Astrocyte (in vitro differentiated cells and primary cell): ENCODE results near the gene GPR141.

ENCODE experiments used
- EZH2 ChIP-seq: IDR thresholded peaks from 2 replicates; pipeline ENCODE4 v1.6.1; 2012; ENCODE audit warnings: mild to moderate bottlenecking, low read length, inconsistent platforms; ENCODE audit not compliant: insufficient read depth
- TF ChIP-seq, protein P1 (sequence below): IDR thresholded peaks from 2 replicates; pipeline ENCODE4 v1.5.1; 2011; ENCODE audit warnings: low read depth, mild to moderate bottlenecking, inconsistent platforms, low read length, moderate library complexity; ENCODE audit not compliant: insufficient read depth

DNA sequence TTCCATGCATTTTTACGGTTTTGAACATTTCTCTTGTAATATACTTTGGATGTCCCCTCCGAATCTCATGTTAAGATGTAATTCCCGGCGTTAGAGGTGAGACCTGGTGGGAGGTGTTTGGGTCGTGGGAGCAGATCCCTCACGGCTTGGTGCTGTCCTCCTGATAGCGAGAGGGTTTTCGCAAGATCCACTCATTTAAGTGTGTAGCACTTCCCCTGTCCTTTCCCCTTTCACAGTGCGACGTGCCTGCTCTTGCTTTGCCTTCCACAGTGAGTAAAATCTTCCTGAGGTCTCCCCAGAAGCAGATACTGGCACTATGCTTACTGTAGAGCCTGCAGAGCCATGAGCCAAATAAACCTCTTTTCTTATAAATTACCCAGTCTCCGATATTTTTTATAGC is 6.6 kb downstream of the GPR141 start:
- TF ChIP-seq, protein P1, sequence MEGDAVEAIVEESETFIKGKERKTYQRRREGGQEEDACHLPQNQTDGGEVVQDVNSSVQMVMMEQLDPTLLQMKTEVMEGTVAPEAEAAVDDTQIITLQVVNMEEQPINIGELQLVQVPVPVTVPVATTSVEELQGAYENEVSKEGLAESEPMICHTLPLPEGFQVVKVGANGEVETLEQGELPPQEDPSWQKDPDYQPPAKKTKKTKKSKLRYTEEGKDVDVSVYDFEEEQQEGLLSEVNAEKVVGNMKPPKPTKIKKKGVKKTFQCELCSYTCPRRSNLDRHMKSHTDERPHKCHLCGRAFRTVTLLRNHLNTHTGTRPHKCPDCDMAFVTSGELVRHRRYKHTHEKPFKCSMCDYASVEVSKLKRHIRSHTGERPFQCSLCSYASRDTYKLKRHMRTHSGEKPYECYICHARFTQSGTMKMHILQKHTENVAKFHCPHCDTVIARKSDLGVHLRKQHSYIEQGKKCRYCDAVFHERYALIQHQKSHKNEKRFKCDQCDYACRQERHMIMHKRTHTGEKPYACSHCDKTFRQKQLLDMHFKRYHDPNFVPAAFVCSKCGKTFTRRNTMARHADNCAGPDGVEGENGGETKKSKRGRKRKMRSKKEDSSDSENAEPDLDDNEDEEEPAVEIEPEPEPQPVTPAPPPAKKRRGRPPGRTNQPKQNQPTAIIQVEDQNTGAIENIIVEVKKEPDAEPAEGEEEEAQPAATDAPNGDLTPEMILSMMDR, result no peak
- no peak for TF ChIP-seq EZH2
